Measurements from ENCODE around the gene TTC13.

TTC13 gene

GRCh38 chr1:231000639-231001038 lies 22.0 kb upstream of the TTC13 start:
- Histone ChIP-seq H3K27ac (ENCODE audit: low read depth, low read length) (no peak overlapping the region), H2BK5ac (ENCODE audit: low read length) (no peak overlapping the region), H4K8ac (ENCODE audit: low read depth, low read length) (no peak overlapping the region), H2BK15ac (replicated peaks; ENCODE audit: low read depth) (no peak overlapping the region), H3K79me2 (ENCODE audit: control insufficient read depth, insufficient read depth, low read length) (no peaks in the 10 kb centered on the region), H2BK120ac (ENCODE audit: low read depth, low read length) (no peak overlapping the region), H3K27me3 (ENCODE audit: insufficient read depth, low read length, poor library complexity) (no peaks in the 10 kb centered on the region), H3K4ac (ENCODE audit: low read depth, low read length) (no peak overlapping the region), H3K18ac (ENCODE audit: low read length) (no peak overlapping the region), H4K5ac (ENCODE audit: low read length) (no peak overlapping the region), H3K9ac (ENCODE audit: low read length) (no peak overlapping the region), H3K79me1 (ENCODE audit: low read length) (no peaks in the 10 kb centered on the region), H3K36me3 (ENCODE audit: control insufficient read depth, insufficient read depth, low read length) (peaks cover 4% of the 10 kb centered on the region), H3K4me1 (ENCODE audit: control insufficient read depth, low read depth, low read length) (no peaks in the 10 kb centered on the region), H3K56ac (ENCODE audit: low read length) (no peak overlapping the region), H3K23ac (ENCODE audit: low read length) (no peak overlapping the region), H2AK5ac (ENCODE audit: low read length) (no peak overlapping the region), H3K4me3 (ENCODE audit: low read length) (no peak overlapping the region), H3K4me2 (ENCODE audit: low read length) (no peak overlapping the region)
- DNase-seq: no peak
- no CpG with 5 or more reads among the region's 1 CpG for WGBS (ENCODE audit: extremely low coverage, insufficient coverage, low lambda C conversion rate)

GRCh38 chr1:231000201-231000600 lies 21.5 kb upstream of the TTC13 start:
- Histone ChIP-seq H2BK120ac (ENCODE audit: low read depth, low read length) (no peak overlapping the region), H2BK15ac (replicated peaks; ENCODE audit: low read depth) (no peak overlapping the region), H3K36me3 (ENCODE audit: control insufficient read depth, insufficient read depth, low read length) (peaks cover 4% of the 10 kb centered on the region), H3K4me2 (ENCODE audit: low read length) (no peak overlapping the region), H4K8ac (ENCODE audit: low read depth, low read length) (no peak overlapping the region), H3K4ac (ENCODE audit: low read depth, low read length) (no peak overlapping the region), H3K4me3 (ENCODE audit: low read length) (no peak overlapping the region), H2BK5ac (ENCODE audit: low read length) (no peak overlapping the region), H3K4me1 (ENCODE audit: control insufficient read depth, low read depth, low read length) (no peaks in the 10 kb centered on the region), H3K9ac (ENCODE audit: low read length) (no peak overlapping the region), H3K56ac (ENCODE audit: low read length) (no peak overlapping the region), H3K27me3 (ENCODE audit: insufficient read depth, low read length, poor library complexity) (no peaks in the 10 kb centered on the region), H3K18ac (ENCODE audit: low read length) (no peak overlapping the region), H2AK5ac (ENCODE audit: low read length) (no peak overlapping the region), H4K5ac (ENCODE audit: low read length) (no peak overlapping the region), H3K23ac (ENCODE audit: low read length) (no peak overlapping the region), H3K27ac (ENCODE audit: low read depth, low read length) (no peak overlapping the region), H3K79me2 (ENCODE audit: control insufficient read depth, insufficient read depth, low read length) (no peaks in the 10 kb centered on the region), H3K79me1 (ENCODE audit: low read length) (no peaks in the 10 kb centered on the region)
- no CpG with 5 or more reads among the region's 4 CpGs for WGBS (ENCODE audit: extremely low coverage, insufficient coverage, low lambda C conversion rate)
- no peak for DNase-seq

- Histone ChIP-seq H3K23ac (ENCODE audit: low read length) (no peak overlapping the region), H3K9ac (ENCODE audit: low read length) (no peak overlapping the region), H3K27me3 (ENCODE audit: insufficient read depth, low read length, poor library complexity) (no peaks in the 10 kb centered on the region), H4K5ac (ENCODE audit: low read length) (no peak overlapping the region), H3K79me1 (ENCODE audit: low read length) (no peaks in the 10 kb centered on the region), H3K18ac (ENCODE audit: low read length) (no peak overlapping the region), H3K4ac (ENCODE audit: low read depth, low read length) (no peak overlapping the region), H4K8ac (ENCODE audit: low read depth, low read length) (no peak overlapping the region), H3K79me2 (ENCODE audit: control insufficient read depth, insufficient read depth, low read length) (no peaks in the 10 kb centered on the region), H2BK120ac (ENCODE audit: low read depth, low read length) (no peak overlapping the region), H3K56ac (ENCODE audit: low read length) (no peak overlapping the region), H2AK5ac (ENCODE audit: low read length) (no peak overlapping the region), H3K36me3 (ENCODE audit: control insufficient read depth, insufficient read depth, low read length) (no peaks in the 10 kb centered on the region), H3K4me2 (ENCODE audit: low read length) (no peak overlapping the region), H3K4me3 (ENCODE audit: low read length) (no peak overlapping the region), H3K4me1 (ENCODE audit: control insufficient read depth, low read depth, low read length) (no peaks in the 10 kb centered on the region), H3K27ac (ENCODE audit: low read depth, low read length) (no peak overlapping the region), H2BK5ac (ENCODE audit: low read length) (no peak overlapping the region), H2BK15ac (replicated peaks; ENCODE audit: low read depth) (no peak overlapping the region)
- DNase-seq: no peak
- no CpG with 5 or more reads among the region's 1 CpG for WGBS (ENCODE audit: extremely low coverage, insufficient coverage, low lambda C conversion rate)
Observed at GRCh38 chr1:230994860-230995259, 16.2 kb upstream of the TTC13 start.

GRCh38 chr1:230992100-230992774 lies 13.6 kb upstream of the TTC13 start:
- H3K79me1 ChIP-seq (ENCODE audit: low read length): no peaks in the 10 kb centered on the region
- no peaks in the 10 kb centered on the region for H3K27me3 ChIP-seq (ENCODE audit: insufficient read depth, low read length, poor library complexity)
- H3K9ac ChIP-seq (ENCODE audit: low read length): no peak overlapping the region
- H3K4me2 ChIP-seq (ENCODE audit: low read length): no peak overlapping the region
- DNase-seq: no peak
- H3K79me2 ChIP-seq (ENCODE audit: control insufficient read depth, insufficient read depth, low read length): no peaks in the 10 kb centered on the region
- H3K18ac ChIP-seq (ENCODE audit: low read length): no peak overlapping the region
- H3K4ac ChIP-seq (ENCODE audit: low read depth, low read length): no peak overlapping the region
- H2AK5ac ChIP-seq (ENCODE audit: low read length): no peak overlapping the region
- no peak overlapping the region for H3K23ac ChIP-seq (ENCODE audit: low read length)
- no peak overlapping the region for H2BK15ac ChIP-seq (replicated peaks; ENCODE audit: low read depth)
- no peak overlapping the region for H4K8ac ChIP-seq (ENCODE audit: low read depth, low read length)
- no peak overlapping the region for H2BK120ac ChIP-seq (ENCODE audit: low read depth, low read length)
- no peaks in the 10 kb centered on the region for H3K4me1 ChIP-seq (ENCODE audit: control insufficient read depth, low read depth, low read length)
- 100% methylated on average over 1 of the region's 7 CpGs for WGBS (ENCODE audit: extremely low coverage, insufficient coverage, low lambda C conversion rate)
- no peak overlapping the region for H4K5ac ChIP-seq (ENCODE audit: low read length)
- H2BK5ac ChIP-seq (ENCODE audit: low read length): no peak overlapping the region
- H3K27ac ChIP-seq (ENCODE audit: low read depth, low read length): no peak overlapping the region
- H3K4me3 ChIP-seq (ENCODE audit: low read length): no peak overlapping the region
- H3K36me3 ChIP-seq (ENCODE audit: control insufficient read depth, insufficient read depth, low read length): no peaks in the 10 kb centered on the region
- no peak overlapping the region for H3K56ac ChIP-seq (ENCODE audit: low read length)

- H3K27ac ChIP-seq (ENCODE audit: low read depth, low read length): no peak overlapping the region
Observed at GRCh38 chr1:230987448-230987847, 8.8 kb upstream of the TTC13 start.

GRCh38 chr1:230986976-230987375 lies 8.3 kb upstream of the TTC13 start:
- no peak overlapping the region for H4K5ac ChIP-seq (ENCODE audit: low read length)
- H2BK120ac ChIP-seq (ENCODE audit: low read depth, low read length): no peak overlapping the region
- no peak overlapping the region for H2AK5ac ChIP-seq (ENCODE audit: low read length)
- no peak overlapping the region for H3K9ac ChIP-seq (ENCODE audit: low read length)
- no peak overlapping the region for H3K56ac ChIP-seq (ENCODE audit: low read length)
- no peak overlapping the region for H3K4me3 ChIP-seq (ENCODE audit: low read length)
- H3K79me2 ChIP-seq (ENCODE audit: control insufficient read depth, insufficient read depth, low read length): no peaks in the 10 kb centered on the region
- H3K4me2 ChIP-seq (ENCODE audit: low read length): no peak overlapping the region
- H3K36me3 ChIP-seq (ENCODE audit: control insufficient read depth, insufficient read depth, low read length): no peaks in the 10 kb centered on the region
- no peaks in the 10 kb centered on the region for H3K79me1 ChIP-seq (ENCODE audit: low read length)
- H3K27ac ChIP-seq (ENCODE audit: low read depth, low read length): no peak overlapping the region
- no peak for DNase-seq
- peaks cover 3% of the 10 kb centered on the region for H3K4me1 ChIP-seq (ENCODE audit: control insufficient read depth, low read depth, low read length)
- no peak overlapping the region for H2BK5ac ChIP-seq (ENCODE audit: low read length)
- H3K18ac ChIP-seq (ENCODE audit: low read length): no peak overlapping the region
- H4K8ac ChIP-seq (ENCODE audit: low read depth, low read length): no peak overlapping the region
- H3K23ac ChIP-seq (ENCODE audit: low read length): no peak overlapping the region
- no peak overlapping the region for H2BK15ac ChIP-seq (replicated peaks; ENCODE audit: low read depth)
- no peaks in the 10 kb centered on the region for H3K27me3 ChIP-seq (ENCODE audit: insufficient read depth, low read length, poor library complexity)
- H3K4ac ChIP-seq (ENCODE audit: low read depth, low read length): no peak overlapping the region
- WGBS (ENCODE audit: extremely low coverage, insufficient coverage, low lambda C conversion rate): no CpG with 5 or more reads among the region's 7 CpGs

More at GRCh38 chr1:230987448-230987847, 8.8 kb upstream of the TTC13 start:
- Histone ChIP-seq H3K4me1 (ENCODE audit: control insufficient read depth, low read depth, low read length) (peaks cover 3% of the 10 kb centered on the region), H3K79me2 (ENCODE audit: control insufficient read depth, insufficient read depth, low read length) (no peaks in the 10 kb centered on the region), H3K9ac (ENCODE audit: low read length) (no peak overlapping the region), H3K4me3 (ENCODE audit: low read length) (no peak overlapping the region), H3K4me2 (ENCODE audit: low read length) (no peak overlapping the region), H3K18ac (ENCODE audit: low read length) (no peak overlapping the region), H4K8ac (ENCODE audit: low read depth, low read length) (no peak overlapping the region), H4K5ac (ENCODE audit: low read length) (no peak overlapping the region), H3K56ac (ENCODE audit: low read length) (no peak overlapping the region), H2BK120ac (ENCODE audit: low read depth, low read length) (no peak overlapping the region), H3K4ac (ENCODE audit: low read depth, low read length) (no peak overlapping the region), H2AK5ac (ENCODE audit: low read length) (no peak overlapping the region), H2BK5ac (ENCODE audit: low read length) (no peak overlapping the region), H3K79me1 (ENCODE audit: low read length) (no peaks in the 10 kb centered on the region), H3K23ac (ENCODE audit: low read length) (no peak overlapping the region), H3K36me3 (ENCODE audit: control insufficient read depth, insufficient read depth, low read length) (no peaks in the 10 kb centered on the region), H2BK15ac (replicated peaks; ENCODE audit: low read depth) (no peak overlapping the region), H3K27me3 (ENCODE audit: insufficient read depth, low read length, poor library complexity) (no peaks in the 10 kb centered on the region)
- DNase-seq: no peak
- WGBS (ENCODE audit: extremely low coverage, insufficient coverage, low lambda C conversion rate): no CpG with 5 or more reads among the region's 3 CpGs

Data from mesendoderm (in vitro differentiated cells).